Measurements from ENCODE around the gene GHRL.

GHRL gene

GRCh38 chr3:10319804-10320203 is 27.1 kb upstream of the GHRL start:
- Histone ChIP-seq H3K4me1 (ENCODE audit: control insufficient read depth, insufficient read depth, low read length) (peaks cover 11% of the 10 kb centered on the region), H3K27ac (ENCODE audit: low read depth, low read length) (no peak overlapping the region), H3K36me3 (ENCODE audit: control insufficient read depth, insufficient read depth, low read length) (peaks cover 16% of the 10 kb centered on the region), H3K9ac (ENCODE audit: low read length) (no peak overlapping the region), H3K27me3 (ENCODE audit: control insufficient read depth, insufficient read depth, low read length) (no peaks in the 10 kb centered on the region), H3K4me3 (ENCODE audit: low read length) (peak overlapping the region; percentile 93)

GRCh38 chr3:10319251-10319650 is 26.5 kb upstream of the GHRL start:
- peak overlapping the region; percentile 28 for H3K4me3 ChIP-seq (ENCODE audit: low read length)
- peaks cover 11% of the 10 kb centered on the region for H3K4me1 ChIP-seq (ENCODE audit: control insufficient read depth, insufficient read depth, low read length)
- H3K36me3 ChIP-seq (ENCODE audit: control insufficient read depth, insufficient read depth, low read length), result peaks cover 22% of the 10 kb centered on the region
- no peaks in the 10 kb centered on the region for H3K27me3 ChIP-seq (ENCODE audit: control insufficient read depth, insufficient read depth, low read length)
- no peak overlapping the region for H3K9ac ChIP-seq (ENCODE audit: low read length)
- H3K27ac ChIP-seq (ENCODE audit: low read depth, low read length), result no peak overlapping the region

GRCh38 chr3:10317961-10318350 is 25.2 kb upstream of the GHRL start:
- Histone ChIP-seq H3K9ac (ENCODE audit: low read length) (no peak overlapping the region), H3K4me3 (ENCODE audit: low read length) (no peak overlapping the region), H3K27me3 (ENCODE audit: control insufficient read depth, insufficient read depth, low read length) (no peaks in the 10 kb centered on the region), H3K27ac (ENCODE audit: low read depth, low read length) (no peak overlapping the region), H3K36me3 (ENCODE audit: control insufficient read depth, insufficient read depth, low read length) (peaks cover 25% of the 10 kb centered on the region), H3K4me1 (ENCODE audit: control insufficient read depth, insufficient read depth, low read length) (peaks cover 11% of the 10 kb centered on the region)

GRCh38 chr3:10317311-10317960 is 24.7 kb upstream of the GHRL start:
- H3K4me1 ChIP-seq (ENCODE audit: control insufficient read depth, insufficient read depth, low read length), result peaks cover 11% of the 10 kb centered on the region
- no peak overlapping the region for H3K27ac ChIP-seq (ENCODE audit: low read depth, low read length)
- H3K4me3 ChIP-seq (ENCODE audit: low read length), result no peak overlapping the region
- H3K36me3 ChIP-seq (ENCODE audit: control insufficient read depth, insufficient read depth, low read length), result peaks cover 30% of the 10 kb centered on the region
- no peak overlapping the region for H3K9ac ChIP-seq (ENCODE audit: low read length)
- no peaks in the 10 kb centered on the region for H3K27me3 ChIP-seq (ENCODE audit: control insufficient read depth, insufficient read depth, low read length)

- no peak overlapping the region for H3K4me3 ChIP-seq (ENCODE audit: low read length)
- peaks cover 11% of the 10 kb centered on the region for H3K4me1 ChIP-seq (ENCODE audit: control insufficient read depth, insufficient read depth, low read length)
- no peak overlapping the region for H3K9ac ChIP-seq (ENCODE audit: low read length)
- H3K27me3 ChIP-seq (ENCODE audit: control insufficient read depth, insufficient read depth, low read length), result no peaks in the 10 kb centered on the region
- no peak overlapping the region for H3K27ac ChIP-seq (ENCODE audit: low read depth, low read length)
- H3K36me3 ChIP-seq (ENCODE audit: control insufficient read depth, insufficient read depth, low read length), result peaks cover 42% of the 10 kb centered on the region
Observed at GRCh38 chr3:10315771-10316344, 23.1 kb upstream of the GHRL start.

GRCh38 chr3:10315101-10315500 is 22.4 kb upstream of the GHRL start:
- H3K4me1 ChIP-seq (ENCODE audit: control insufficient read depth, insufficient read depth, low read length), result peaks cover 9% of the 10 kb centered on the region
- no peaks in the 10 kb centered on the region for H3K27me3 ChIP-seq (ENCODE audit: control insufficient read depth, insufficient read depth, low read length)
- H3K27ac ChIP-seq (ENCODE audit: low read depth, low read length), result no peak overlapping the region
- no peak overlapping the region for H3K9ac ChIP-seq (ENCODE audit: low read length)
- H3K36me3 ChIP-seq (ENCODE audit: control insufficient read depth, insufficient read depth, low read length), result peaks cover 44% of the 10 kb centered on the region
- H3K4me3 ChIP-seq (ENCODE audit: low read length), result no peak overlapping the region

- H3K27ac ChIP-seq (ENCODE audit: low read depth, low read length), result no peak overlapping the region
- no peaks in the 10 kb centered on the region for H3K27me3 ChIP-seq (ENCODE audit: control insufficient read depth, insufficient read depth, low read length)
- no peaks in the 10 kb centered on the region for H3K4me1 ChIP-seq (ENCODE audit: control insufficient read depth, insufficient read depth, low read length)
- H3K4me3 ChIP-seq (ENCODE audit: low read length), result no peak overlapping the region
- peaks cover 36% of the 10 kb centered on the region for H3K36me3 ChIP-seq (ENCODE audit: control insufficient read depth, insufficient read depth, low read length)
- H3K9ac ChIP-seq (ENCODE audit: low read length), result no peak overlapping the region
Observed at GRCh38 chr3:10312861-10313260, 20.1 kb upstream of the GHRL start.

GRCh38 chr3:10312391-10312790 is 19.6 kb upstream of the GHRL start:
- Histone ChIP-seq H3K27me3 (ENCODE audit: control insufficient read depth, insufficient read depth, low read length) (no peaks in the 10 kb centered on the region), H3K4me1 (ENCODE audit: control insufficient read depth, insufficient read depth, low read length) (no peaks in the 10 kb centered on the region), H3K4me3 (ENCODE audit: low read length) (no peak overlapping the region), H3K36me3 (ENCODE audit: control insufficient read depth, insufficient read depth, low read length) (peaks cover 37% of the 10 kb centered on the region), H3K27ac (ENCODE audit: low read depth, low read length) (no peak overlapping the region), H3K9ac (ENCODE audit: low read length) (no peak overlapping the region)

- H3K27ac ChIP-seq (ENCODE audit: low read depth, low read length), result no peak overlapping the region
- H3K27me3 ChIP-seq (ENCODE audit: control insufficient read depth, insufficient read depth, low read length), result no peaks in the 10 kb centered on the region
- peaks cover 40% of the 10 kb centered on the region for H3K36me3 ChIP-seq (ENCODE audit: control insufficient read depth, insufficient read depth, low read length)
- H3K9ac ChIP-seq (ENCODE audit: low read length), result no peak overlapping the region
- no peaks in the 10 kb centered on the region for H3K4me1 ChIP-seq (ENCODE audit: control insufficient read depth, insufficient read depth, low read length)
- no peak overlapping the region for H3K4me3 ChIP-seq (ENCODE audit: low read length)
Observed at GRCh38 chr3:10311710-10312109, 19.0 kb upstream of the GHRL start.

- H3K4me3 ChIP-seq (ENCODE audit: low read length), result no peak overlapping the region
- H3K27ac ChIP-seq (ENCODE audit: low read depth, low read length), result no peak overlapping the region
- H3K27me3 ChIP-seq (ENCODE audit: control insufficient read depth, insufficient read depth, low read length), result no peaks in the 10 kb centered on the region
- H3K4me1 ChIP-seq (ENCODE audit: control insufficient read depth, insufficient read depth, low read length), result no peaks in the 10 kb centered on the region
- H3K36me3 ChIP-seq (ENCODE audit: control insufficient read depth, insufficient read depth, low read length), result peaks cover 41% of the 10 kb centered on the region
- H3K9ac ChIP-seq (ENCODE audit: low read length), result no peak overlapping the region
Observed at GRCh38 chr3:10310578-10310977, 17.8 kb upstream of the GHRL start.

GRCh38 chr3:10309736-10310135 is 17.0 kb upstream of the GHRL start:
- H3K27ac ChIP-seq (ENCODE audit: low read depth, low read length), result no peak overlapping the region
- H3K9ac ChIP-seq (ENCODE audit: low read length), result no peak overlapping the region
- no peaks in the 10 kb centered on the region for H3K27me3 ChIP-seq (ENCODE audit: control insufficient read depth, insufficient read depth, low read length)
- no peaks in the 10 kb centered on the region for H3K4me1 ChIP-seq (ENCODE audit: control insufficient read depth, insufficient read depth, low read length)
- H3K36me3 ChIP-seq (ENCODE audit: control insufficient read depth, insufficient read depth, low read length), result peaks cover 45% of the 10 kb centered on the region
- no peak overlapping the region for H3K4me3 ChIP-seq (ENCODE audit: low read length)

- H3K4me3 ChIP-seq (ENCODE audit: low read length), result no peak overlapping the region
- no peak overlapping the region for H3K27ac ChIP-seq (ENCODE audit: low read depth, low read length)
- peaks cover 47% of the 10 kb centered on the region for H3K36me3 ChIP-seq (ENCODE audit: control insufficient read depth, insufficient read depth, low read length)
- H3K9ac ChIP-seq (ENCODE audit: low read length), result no peak overlapping the region
- H3K4me1 ChIP-seq (ENCODE audit: control insufficient read depth, insufficient read depth, low read length), result no peaks in the 10 kb centered on the region
- no peaks in the 10 kb centered on the region for H3K27me3 ChIP-seq (ENCODE audit: control insufficient read depth, insufficient read depth, low read length)
Observed at GRCh38 chr3:10308678-10309077, 15.9 kb upstream of the GHRL start.

- H3K4me1 ChIP-seq (ENCODE audit: control insufficient read depth, insufficient read depth, low read length), result no peaks in the 10 kb centered on the region
- H3K4me3 ChIP-seq (ENCODE audit: low read length), result no peak overlapping the region
- H3K27ac ChIP-seq (ENCODE audit: low read depth, low read length), result no peak overlapping the region
- no peaks in the 10 kb centered on the region for H3K27me3 ChIP-seq (ENCODE audit: control insufficient read depth, insufficient read depth, low read length)
- H3K9ac ChIP-seq (ENCODE audit: low read length), result no peak overlapping the region
- peaks cover 52% of the 10 kb centered on the region for H3K36me3 ChIP-seq (ENCODE audit: control insufficient read depth, insufficient read depth, low read length)
Observed at GRCh38 chr3:10306156-10306555, 13.4 kb upstream of the GHRL start.
